GM19240 (cell line): ENCODE data around the gene DOP1B.
"Not testable (repeated sequence)": the region's sequence is repeated elsewhere in the genome, so short reads cannot be mapped to it uniquely, and the experiment has no call there.

Experiments
- DNase-seq: peaks from one replicate; pipeline ENCODE4 v3.0.0; 2011; ENCODE audit warnings: low spot score; ENCODE audit not compliant: insufficient read length

The DOP1B gene, protein sequence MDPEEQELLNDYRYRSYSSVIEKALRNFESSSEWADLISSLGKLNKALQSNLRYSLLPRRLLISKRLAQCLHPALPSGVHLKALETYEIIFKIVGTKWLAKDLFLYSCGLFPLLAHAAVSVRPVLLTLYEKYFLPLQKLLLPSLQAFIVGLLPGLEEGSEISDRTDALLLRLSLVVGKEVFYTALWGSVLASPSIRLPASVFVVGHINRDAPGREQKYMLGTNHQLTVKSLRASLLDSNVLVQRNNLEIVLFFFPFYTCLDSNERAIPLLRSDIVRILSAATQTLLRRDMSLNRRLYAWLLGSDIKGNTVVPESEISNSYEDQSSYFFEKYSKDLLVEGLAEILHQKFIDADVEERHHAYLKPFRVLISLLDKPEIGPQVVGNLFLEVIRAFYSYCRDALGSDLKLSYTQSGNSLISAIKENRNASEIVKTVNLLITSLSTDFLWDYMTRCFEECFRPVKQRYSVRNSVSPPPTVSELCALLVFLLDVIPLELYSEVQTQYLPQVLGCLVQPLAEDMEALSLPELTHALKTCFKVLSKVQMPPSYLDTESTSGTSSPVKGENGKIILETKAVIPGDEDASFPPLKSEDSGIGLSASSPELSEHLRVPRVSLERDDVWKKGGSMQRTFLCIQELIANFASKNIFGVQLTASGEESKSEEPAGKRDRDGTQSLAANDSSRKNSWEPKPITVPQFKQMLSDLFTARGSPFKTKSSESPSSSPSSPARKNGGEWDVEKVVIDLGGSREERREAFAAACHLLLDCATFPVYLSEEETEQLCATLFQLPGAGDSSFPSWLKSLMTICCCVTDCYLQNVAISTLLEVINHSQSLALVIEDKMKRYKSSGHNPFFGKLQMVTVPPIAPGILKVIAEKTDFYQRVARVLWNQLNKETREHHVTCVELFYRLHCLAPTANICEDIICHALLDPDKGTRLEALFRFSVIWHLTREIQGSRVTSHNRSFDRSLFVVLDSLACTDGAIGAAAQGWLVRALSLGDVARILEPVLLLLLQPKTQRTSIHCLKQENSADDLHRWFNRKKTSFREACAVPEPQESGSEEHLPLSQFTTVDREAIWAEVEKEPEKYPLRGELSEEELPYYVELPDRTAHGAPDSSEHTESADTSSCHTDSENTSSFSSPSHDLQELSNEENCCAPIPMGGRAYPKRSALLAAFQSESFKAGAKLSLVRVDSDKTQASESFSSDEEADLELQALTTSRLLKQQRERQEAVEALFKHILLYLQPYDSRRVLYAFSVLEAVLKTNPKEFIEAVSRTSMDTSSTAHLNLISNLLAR (N-terminal part only)

DNA sequence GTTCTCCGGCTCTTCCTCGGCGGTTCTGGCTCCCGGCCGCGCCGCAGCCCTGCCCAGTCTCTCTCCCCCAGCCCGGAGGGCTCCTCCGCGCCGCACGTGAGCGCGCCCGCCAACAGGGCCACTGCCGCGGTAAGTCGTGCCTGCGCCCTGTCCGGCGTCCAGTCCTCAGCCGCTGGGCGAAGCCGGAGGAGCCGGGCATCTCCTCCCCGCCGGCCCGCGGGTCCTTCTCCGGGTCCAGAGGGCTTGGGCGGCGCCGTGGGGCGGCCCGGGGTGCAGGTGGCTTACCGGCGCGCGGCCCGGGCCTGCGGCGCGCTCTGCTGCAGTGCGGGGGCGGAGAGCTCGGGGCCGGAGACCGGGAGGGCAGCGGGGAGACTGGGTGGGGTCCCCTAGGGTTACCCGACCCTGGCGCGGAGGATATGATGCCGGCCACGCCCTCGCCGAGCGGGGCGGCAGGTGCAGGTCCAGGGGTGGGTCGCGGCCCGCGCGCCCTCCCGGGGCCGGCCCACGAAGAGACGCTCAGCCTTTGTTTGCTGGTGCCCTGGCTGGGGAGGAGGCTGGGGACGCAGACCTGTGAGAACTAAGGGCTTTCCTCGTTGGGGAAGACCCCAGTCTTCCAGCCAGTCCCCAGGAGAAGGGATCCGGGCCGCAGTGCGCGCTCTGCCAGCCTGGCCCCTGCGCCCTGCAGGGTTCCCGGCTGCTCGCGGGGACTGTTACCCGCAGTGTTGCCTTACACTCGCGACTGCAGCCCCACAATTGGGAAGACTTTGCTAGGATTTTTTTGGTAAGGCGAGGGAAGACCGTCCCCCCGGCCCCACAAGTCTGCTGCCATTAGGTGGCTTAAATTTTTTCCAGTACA, at the start of gene DOP1B:
Gene DOP1B, plus strand, starts transcription at position 10 of the 856 bp plus-strand sequence. CDS start 7,910 bp downstream, outside the sequence.
- no peak for DNase-seq

DNA sequence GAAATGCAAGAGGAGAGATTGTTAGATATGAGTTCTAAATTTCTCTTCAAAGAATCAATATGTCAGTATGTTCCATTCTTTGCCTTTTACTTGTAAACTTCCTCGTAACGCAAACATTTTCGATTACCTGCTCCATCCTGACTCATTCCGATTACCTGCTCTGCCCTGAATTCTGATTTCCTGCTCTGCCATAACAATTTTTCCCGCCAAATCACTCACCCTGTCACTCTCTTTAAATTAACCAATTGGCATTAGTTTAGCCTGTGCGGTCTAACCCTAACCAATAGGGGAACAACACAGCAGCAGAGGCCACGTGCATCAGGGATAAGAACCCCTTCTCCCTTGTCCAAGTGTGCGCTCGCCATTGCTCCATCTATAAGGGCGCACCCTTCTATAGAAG, 46.8 kb upstream of the DOP1B start:
- DNase-seq, result no peak

DNA sequence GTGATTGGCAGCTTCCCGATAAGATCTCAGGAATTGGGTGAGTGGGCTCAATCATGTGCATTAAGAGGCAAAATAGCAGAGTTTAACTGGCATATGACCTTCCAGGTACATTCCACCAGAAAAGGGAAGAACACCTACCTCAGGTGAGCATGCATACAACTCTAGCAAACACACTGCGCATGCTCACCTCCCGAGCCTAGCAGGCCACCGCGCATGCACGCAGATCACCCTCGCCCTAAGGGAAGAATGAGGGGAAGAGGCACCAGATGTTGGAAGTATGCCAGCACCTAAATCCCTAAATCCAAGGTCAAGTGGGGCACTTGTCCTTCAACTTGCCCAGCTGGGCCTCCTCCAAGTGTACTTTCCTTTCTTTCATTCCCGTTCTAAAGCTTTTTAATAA, 45.4 kb upstream of the DOP1B start:
- no peak for DNase-seq

DNA sequence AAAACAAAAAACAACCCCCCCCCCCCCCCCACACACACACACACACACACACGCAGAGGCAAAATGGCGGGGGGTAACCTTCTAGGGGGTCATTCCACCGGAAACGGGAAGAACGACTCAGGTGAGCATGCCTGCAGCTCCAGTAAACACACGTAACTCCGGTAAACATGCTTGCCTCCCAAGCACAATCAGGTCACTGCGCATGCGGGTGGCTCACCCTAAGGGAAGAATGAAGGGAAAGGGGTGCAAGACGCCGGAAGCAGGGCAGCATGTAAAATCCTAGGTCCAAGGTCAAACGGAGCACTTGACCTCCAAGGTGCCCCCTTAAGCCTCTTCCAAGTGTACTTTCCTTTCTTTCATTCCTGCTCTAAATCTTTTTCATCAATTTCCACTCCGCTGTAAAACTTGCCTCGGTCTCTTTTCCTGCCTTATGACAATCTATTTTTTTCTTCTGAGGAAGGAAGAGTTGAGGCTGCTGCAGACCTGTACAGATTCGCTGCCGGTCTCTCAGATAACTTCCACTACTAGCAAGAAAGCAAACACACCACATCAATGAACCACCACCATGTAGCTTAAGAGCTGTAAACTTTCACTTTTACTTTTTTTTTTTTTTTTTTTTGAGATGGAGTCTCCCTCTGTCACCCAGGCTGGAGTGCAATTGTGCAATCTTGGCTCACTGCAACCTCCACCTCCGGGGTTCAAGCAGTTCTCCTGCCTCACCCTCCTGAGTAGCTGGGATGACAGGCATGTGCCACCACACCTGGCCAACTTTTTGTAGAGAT, 42.8 kb upstream of the DOP1B start:
- no peak for DNase-seq

DNA sequence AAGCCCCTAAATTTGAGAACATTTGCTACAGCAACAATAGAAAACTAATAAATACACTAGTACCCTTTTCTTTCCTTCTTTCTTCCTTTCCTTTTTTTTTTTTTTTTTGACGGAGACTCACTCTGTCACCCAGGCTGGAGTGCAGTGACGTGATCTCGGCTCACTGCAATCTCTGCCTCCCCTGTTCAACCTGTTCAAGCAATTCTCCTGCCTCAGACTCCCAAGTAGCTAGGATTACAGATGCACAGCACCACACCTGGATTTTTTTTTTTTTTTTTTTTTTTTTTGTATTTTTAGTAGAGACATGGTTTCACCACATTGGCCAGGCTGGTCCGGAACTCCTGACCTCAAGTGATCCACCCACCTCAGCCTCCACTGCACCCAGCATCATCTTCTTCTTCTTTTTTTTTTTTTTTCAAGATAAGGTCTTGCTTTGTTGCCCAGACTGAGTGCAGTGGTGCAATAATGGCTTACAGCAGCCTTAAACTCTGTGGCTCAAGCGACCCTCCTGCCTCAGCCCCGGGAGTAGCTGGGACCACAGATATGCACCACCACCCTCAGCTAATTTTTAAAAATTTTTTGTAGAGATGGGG, 41.4 kb upstream of the DOP1B start:
- no peak for DNase-seq

DNA sequence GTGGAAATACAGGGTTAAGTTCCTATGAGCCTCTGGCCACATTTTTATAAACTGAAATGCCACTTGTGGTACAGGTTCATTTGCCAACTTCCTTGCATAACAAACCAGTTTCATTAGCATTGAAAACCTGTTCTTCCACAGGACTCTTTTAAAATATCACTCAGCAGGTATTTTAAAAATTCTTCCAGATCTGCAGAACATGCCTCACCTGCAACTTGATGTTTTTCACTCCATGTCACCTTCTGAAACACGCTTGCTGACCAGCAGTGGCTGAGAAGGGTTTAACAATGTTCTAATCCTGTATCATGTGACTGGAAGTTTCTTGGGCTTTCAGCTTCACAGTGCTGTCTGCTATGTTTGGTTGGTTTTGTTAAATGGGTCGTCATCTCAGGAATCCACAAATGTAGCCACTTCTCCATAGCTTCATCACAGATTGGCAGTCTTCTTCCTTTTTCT, 39.3 kb upstream of the DOP1B start:
- DNase-seq, result no peak

DNA sequence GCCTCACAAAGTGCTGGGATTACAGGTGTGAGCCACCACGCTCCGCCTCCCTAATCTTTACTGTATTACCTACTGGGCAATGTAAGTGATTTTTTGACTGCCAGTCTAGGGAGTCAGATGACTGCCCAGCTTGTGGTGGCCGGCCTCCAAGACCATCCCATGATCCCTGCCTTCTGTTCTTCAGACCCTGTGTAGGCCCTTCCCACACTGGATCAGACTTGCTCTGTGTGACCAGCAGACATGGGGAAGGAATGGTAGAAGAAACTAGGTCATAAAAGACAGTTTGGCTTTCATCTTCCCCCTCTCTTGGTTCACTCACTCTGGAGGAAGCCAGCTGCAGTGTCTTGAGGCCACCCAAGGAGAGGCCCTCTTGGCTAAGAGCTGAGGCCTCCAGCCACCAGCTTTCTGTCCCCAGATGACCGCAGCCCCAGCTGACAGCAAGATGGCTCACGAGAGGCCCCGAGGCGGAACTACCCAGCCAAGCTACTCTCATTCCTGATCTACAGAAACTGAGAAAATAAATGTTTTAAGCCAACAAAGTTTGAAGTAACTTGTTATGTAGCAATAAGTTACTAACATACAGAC, 36.2 kb upstream of the DOP1B start:
- no peak for DNase-seq

DNA sequence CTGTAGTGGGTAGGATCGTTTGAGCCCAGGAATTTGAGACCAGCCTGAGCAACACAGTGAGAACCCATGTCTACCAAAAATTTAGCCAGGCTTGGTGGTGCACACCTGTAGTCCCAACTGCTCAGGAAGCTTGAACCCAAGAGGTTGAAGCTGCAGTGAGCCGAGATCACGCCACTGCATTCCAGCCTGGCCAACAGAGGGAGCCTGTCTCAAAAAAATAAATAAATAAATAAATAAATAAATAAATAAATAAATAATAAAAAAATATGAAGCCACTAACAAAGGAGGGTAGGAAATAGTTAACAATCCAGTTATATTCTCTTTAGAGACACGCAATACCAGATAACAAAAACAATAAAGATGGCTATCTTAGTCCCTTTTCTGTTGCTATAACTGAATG, 33.6 kb upstream of the DOP1B start:
- DNase-seq, result no peak

DNA sequence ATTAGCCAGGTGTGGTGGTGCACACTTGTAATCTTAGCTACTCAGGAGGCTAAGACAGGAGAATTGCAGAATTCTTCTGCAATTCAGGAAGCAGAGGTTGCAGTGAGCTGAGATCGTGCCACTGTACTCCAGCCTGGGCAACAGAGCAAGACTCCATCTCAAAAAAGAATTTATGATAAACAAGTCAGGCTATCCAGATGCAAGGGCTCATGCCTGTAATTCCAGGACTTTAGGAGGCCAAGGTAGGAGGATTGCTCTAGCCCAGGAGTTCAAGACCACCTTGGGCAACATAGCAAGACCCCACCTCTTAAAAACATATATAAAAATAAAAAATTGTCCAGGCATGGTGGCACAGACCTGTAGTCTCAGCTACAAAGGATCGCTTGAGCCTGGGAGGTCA, 32.2 kb upstream of the DOP1B start:
- no peak for DNase-seq

DNA sequence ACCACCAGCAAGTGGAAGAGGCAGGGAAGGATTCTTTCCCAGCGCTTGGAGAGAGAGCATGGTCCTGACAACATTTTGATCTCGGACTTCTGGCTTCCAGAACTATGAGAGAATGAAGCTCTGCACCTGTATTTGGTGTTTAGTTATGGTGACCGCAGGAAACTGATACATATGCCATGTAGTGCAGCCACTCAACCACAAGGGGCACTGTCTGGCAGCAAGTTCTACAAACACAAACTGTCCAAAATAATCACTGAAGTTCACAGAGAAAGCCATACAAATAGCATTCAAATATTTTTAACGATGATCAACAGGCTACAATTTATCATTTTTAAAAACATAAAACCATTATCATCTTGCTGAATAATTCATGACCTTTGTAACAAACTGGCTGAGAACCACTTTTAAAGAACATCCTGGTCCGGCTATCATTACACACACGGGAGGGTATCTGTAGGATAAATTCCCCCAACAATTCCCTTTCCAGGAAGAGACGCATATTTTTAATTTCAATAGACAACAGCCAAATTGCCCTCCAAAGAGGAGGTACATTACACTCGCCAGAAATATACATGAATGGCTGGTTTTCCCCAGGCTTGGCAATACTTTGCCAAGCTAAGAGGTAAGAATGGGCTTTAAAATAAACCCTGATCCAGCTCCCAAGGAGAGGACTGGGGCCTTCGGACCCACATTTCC, 31.0 kb upstream of the DOP1B start:
- DNase-seq, result no peak

DNA sequence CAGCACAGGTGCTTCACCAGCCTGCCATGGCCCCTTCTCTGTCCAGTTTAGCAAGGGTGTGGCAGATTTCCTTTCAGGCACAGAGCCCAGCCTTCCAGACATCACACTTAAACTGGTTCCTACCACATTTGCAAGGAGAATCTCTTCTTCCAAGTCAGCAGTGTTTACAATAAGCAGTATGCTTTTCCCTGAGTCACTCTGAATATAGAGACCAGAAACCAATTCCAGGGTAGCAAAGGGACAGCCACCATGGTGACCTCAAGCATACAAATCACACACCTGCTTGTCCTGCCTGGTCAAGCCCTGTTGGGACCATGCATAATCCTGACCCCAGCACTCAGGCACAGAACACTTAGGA, 30.4 kb upstream of the DOP1B start:
- DNase-seq, result no peak

DNA sequence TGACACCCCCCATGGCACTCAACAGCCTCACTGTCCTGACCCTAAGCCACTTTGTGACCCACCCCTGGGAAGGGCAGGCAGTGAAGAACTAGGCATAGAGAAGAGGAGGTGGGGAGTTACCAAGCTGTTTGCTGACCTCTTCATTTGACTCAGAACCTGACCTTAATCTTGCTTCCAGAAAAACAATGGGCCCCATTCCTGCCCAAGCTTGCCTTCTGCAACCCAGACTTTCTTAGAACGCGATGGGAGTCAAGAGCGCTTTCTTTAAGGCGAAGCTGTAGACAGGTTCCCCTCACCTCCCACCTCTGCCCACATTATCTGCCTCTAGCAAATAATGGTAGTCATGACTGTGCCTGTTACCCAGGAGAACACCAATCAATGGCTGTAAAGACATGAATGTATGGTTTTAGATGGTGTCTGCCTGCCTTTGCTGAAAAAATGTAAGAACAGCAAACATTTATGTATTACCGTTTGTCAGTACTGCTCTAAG, 30.0 kb upstream of the DOP1B start:
- DNase-seq, result no peak

DNA sequence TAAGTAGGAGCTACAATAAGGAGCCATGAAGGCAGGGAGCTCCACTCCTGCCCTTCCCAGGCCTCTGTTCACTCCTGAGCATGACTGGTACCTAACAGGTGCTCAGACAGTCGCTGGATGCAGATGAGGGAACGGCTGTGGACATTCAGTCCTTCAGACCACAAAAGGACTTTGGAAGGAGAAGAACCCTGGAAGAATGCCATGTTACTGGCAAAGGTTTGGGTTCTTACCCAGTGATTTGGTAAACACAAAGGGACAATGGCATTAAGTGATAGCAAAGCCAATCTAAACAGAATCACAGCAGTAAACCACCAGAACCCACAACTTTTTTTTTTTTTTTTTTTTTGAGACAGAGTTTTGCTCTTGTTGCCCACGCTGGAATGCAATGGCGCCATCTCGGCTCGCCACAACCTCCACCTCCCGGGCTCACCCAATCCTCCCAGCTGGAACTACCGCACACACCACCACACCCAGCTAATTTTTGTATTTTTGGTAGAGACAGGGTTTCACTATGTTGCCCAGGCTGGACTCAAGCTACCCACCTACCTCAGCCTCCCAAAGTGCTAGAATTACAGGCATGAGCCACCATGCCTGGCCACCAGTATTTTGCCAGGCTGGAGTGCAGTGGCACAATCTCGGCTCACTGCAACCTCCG, 29.2 kb upstream of the DOP1B start:
- no peak for DNase-seq

DNA sequence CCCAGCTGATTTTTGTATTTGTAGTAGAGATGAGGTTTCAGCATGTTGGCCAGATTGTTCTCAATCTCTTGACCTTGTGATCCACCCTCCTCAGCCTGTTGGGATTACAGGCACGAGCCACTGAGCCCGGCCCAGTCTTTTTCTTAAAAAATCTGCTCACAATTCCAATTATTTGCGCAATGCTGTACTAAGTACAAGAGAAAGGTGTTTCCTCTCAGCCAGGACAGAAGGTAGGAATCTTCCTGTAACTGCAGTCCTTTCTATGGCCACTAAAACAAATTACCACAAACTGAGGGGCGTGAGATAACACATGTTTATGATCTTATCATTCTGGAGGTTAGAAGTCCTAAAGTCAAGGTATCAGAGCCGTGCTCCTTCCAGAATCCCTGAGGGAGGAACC, 28.6 kb upstream of the DOP1B start:
- DNase-seq, result no peak

DNA sequence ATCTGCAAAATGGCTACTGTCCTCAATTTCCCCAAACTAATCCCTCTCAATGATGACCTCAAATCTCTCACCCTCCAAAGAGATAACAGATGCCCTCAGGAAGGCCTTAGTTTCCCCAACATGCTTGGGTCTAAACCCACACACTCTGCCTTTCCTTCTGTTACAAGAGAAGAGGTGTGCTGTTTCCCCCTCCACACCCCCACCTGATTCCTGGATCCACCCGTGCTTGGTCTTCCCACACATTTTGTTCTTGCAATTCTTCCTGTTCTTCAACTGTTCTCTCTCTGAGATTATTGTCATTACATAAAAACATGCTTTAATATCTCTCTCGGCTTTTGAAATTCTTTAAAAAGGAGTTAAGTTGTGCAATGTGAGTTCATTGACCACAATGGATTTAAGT, 27.4 kb upstream of the DOP1B start:
- DNase-seq, result no peak

DNA sequence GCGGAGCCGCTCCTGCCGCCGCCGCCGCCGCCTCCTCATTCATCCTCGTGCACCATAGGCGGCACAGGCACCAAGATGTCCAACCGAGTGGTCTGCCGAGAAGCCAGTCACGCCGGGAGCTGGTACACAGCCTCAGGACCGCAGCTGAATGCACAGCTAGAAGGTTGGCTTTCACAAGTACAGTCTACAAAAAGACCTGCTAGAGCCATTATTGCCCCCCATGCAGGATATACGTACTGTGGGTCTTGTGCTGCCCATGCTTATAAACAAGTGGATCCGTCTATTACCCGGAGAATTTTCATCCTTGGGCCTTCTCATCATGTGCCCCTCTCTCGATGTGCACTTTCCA, 26.2 kb upstream of the DOP1B start:
- not testable (repeated sequence) for DNase-seq

DNA sequence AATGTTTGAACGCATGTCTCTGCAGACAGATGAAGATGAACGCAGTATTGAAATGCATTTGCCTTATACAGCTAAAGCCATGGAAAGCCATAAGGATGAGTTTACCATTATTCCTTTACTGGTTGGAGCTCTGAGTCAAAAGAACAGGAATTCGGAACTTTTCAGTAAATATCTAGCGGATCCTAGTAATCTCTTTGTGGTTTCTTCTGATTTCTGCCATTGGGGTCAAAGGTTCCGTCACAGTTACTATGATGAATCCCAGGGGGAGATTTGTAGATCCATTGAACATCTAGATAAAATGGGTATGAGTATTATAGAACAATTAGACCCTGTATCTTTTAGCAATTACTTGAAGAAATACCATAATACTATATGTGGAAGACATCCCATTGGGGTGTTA, 25.8 kb upstream of the DOP1B start:
- DNase-seq, result not testable (repeated sequence)

DNA sequence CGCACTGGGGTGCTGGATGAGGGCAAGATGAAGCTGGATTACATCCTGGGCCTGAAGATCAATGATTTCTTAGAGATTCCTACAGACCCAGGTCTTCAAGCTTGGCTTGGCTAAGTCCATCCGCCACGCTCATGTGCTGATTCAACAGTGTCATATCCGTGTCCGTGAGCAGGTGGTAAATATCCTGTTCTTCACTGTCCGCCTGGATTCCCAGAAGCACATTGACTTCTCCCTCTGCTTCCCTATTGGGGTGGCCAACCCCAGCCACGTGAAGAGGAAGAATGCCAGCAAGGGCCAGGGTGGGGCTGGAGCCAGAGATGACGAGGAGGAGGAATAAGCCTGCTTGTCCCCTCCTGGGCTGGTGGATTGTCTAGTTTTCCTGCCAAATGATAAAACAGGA, 23.9 kb upstream of the DOP1B start:
- no peak for DNase-seq
